Fibroblast of skin of left quadriceps (primary cell): ENCODE results near the gene PROK1.

Experiments
- DNase-seq, 2 experiments: peaks; one replicate each; pipeline ENCODE4 v3.0.0-alpha.2; 2013; ENCODE audit warnings: low read depth in 2 of 2

The PROK1 gene

DNA sequence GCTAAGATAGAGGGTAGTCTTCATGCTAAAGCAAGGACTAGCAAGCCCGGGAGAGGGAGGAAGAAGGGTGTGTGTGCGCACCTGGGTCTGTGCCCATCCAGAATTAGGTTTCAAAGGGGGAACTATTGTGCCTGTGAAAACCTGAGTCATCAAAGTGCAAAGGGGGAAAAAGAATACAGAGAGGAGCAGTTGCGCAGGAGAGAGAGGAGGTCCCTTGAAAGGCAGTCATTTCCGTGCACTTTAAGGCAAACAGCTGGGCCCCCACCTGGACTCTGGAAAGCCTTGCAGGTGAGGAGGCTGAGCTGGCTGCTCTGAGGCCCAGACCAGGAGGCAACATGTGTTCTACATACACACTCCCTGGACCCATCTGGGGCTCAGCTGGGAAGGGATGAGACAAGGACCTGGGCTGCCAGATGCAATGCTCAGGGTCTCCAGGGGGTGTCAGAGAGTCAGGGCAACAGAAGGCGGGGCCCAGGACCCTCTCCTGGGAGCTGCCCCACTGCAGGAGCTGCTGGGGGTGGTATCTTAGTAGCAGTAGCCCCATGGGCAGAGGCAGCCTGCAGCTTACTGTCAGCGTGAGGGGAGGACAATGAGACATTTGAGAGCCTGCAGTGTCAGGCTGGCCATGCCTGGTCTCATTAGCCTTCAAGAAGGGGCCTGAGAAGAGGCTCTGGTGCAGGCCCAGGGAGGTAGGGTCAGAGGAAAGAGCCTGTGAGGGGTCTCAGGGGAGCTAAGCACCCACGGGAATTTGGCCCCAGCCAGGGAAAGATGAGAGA lies 14.3 kb downstream of the PROK1 start:
- DNase-seq: no peak

DNA sequence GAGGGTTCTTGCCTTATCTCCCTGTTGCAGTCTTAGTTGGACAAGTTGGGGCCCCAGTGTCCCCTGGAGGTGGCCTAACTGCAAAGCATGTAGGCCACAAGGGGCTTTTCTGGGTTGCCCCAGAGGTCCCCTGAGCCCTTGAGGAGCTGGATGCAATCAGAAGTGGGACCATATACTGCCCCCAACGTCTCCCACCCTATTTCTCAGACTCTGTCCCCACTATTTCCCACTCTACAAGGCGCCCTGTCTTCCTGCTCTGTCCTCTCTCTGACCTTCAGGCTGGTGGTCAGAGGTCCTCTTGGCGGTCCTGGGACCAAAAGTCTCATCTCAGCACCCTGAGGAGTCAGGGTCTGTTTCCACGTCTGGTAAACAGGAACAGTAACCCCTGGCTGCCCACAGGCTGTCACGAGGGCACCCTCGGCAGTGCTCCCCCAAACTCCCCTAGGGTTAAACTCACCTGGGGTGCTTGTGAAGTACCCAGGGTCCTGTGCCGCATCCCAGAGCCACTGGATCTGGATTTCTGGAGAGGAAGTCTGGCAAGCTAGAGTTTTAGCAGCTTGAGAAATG lies 14.9 kb downstream of the PROK1 start:
- DNase-seq: no peak

DNA sequence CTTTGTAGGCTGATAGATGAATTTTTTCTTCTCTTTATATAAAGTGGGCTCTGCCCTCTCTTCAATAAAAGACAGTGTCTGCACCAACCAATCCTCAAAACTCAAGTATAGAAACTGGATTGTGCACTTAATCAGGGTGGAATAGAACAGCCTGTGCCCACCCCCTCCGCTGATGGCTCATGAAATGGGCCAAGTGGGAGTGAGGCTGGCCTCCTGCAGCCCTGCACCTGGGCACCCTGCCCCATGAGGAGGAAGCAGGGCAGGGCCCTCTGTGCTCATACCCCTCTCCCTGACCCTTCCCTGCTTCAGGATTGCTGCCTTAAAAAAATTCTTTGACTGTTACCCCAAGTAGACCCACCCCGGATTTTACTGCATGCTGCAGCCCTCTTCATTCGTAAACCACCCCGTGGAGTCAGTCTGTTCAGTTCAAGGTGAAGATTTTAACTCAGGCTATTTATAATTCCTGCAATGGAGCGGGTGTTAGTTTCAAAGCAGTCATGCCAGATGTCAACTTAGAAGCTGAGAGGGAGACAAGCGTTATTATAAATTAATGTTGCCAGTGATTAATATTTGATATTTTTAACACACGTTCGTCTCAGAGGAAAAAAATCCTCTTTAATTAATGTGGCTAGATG lies 15.8 kb downstream of the PROK1 start:
- DNase-seq: no peak

DNA sequence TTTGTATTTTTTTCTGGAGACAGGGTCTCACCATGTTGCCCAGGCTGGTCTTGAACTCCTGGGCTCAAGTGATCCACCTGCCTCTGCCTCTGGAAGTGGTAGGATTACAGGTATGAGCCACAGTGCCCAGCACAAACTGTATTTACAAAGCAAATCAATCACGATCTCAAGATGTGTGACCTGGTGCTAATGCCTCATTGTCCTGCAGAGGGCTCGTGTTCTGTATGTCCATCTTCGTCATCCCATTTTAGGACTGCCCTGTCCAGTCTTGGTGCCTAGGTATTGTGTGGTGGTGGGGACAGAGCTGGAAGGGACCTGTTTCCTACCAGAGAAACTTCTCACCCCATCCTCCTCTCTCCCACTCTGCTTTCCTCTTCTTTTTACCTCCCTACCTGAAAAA lies 20.2 kb downstream of the PROK1 start:
- no peak for DNase-seq

DNA sequence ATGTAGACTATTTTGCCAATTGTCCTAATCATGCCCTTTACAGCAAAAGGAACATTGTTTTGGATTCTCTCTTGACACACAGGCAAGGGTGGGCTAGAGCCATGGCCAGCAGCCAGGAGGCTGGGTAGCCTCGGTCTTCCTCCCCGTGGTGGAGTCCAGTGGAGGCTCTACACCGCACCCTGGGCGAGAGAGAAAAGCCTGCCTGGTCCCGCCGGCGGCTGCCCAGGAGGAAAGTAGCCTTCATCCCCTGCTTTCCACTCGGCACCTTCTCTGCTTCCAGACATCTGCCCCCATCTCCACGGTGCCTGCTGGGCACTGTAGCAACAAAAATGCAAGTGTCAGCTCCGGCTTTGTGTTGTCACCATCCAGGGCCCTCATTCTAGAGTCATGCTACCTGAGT lies 21.6 kb downstream of the PROK1 start:
- no peak for DNase-seq

DNA sequence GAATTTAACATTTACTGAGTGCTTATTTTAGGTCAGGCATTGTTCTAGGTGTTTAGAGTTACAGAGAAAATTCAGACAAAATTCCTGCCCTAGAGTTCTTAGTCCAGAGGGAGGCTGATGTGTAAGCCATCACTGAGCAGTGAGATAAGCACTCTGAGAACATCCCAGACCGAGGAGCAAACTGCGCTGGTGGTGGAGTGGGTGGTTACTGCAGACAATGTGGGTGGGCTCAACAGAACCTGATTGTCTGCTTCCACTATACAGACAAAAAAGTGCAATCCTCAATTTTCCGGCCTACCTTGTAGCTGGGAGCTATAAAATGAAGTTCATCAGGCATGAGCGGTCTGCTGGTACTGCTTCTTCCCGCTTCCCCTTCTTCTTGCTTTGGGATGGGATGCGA lies 23.5 kb downstream of the PROK1 start:
- no peak for DNase-seq

DNA sequence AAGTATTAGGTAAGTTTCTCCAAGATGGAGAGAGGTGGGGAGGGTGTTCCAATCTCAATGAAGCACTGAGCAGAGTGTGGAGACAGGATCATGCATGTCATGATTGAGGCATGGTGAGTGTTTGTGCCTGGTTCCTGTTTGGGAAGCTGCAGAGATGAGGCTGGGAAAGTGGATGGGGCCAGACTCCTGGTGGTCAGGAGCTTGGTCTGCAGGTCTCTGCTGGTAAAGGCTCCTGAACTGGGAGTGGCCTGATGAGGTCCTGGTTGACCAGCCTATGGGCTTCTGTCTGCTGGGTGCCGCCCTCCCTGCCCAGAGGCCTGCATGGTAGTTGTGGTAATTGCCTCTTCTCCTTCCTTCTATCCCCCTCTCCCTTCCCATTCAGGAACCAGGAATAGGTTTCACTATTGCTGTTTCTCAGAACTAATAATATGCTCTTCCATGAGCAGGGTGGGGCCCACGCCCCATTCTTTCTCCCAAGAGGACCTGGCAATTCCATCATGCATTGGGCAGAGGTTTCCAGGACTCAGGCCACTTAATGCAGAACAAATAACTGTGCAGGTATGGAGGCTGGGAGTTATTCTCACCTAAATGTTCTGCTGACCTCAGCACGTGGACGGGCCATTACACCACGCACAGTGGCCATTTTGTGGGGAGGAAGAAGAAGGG lies 24.5 kb downstream of the PROK1 start:
- no peak for DNase-seq

DNA sequence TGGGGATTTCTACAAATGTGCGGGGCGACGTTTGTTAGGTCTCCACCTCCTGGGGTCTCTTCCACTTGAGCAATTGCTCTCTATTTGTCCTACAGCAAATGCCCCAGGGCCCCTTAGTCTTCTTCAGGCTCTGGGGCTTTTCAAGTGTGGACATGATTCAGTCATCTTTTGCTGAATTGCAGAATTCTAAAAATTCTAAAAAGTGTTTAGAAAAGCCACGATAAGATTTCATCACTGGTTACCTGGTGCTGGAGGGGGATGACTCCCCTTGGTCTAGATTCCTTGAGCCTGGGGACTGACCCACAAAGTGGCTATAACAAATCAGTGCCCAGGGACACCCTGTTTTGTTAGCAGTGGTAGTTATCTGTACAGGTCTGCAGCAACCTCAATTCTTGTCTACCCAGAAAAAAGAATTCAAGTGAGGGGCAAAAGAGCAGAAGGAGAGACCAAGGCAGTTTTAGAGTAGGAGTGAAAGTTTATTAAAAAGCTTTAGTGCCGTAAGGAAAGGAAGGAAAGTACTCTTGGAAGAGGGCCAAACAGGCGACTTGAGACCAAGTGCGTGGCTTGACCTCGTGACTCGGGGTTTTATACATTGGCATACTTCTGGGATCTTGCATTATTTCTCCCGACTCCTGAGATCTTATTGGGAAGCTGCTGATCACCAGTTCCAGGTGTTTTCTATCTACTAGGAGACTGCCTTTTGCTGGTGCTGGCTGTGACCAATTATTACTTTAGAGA lies 25.2 kb downstream of the PROK1 start:
- DNase-seq: no peak

DNA sequence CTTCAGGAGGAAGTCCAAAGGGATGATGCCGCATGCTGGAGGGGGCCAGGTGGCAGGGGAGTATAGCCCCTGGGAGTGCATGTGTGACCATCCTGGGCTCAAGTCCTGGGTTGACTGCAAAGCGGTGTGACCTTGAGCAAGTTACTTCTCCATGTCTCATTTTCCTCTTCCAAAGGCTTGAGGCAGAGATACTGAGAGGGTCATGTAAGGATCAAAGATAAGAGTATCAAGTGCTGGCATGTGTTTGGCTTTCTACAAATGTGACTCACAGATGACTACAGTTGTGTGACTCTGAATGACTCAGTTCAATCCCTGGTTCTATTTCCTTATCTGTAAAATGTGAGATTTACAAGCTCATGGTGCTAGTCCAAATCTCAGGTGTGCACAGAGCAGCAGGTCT lies 26.1 kb downstream of the PROK1 start:
- no peak for DNase-seq

DNA sequence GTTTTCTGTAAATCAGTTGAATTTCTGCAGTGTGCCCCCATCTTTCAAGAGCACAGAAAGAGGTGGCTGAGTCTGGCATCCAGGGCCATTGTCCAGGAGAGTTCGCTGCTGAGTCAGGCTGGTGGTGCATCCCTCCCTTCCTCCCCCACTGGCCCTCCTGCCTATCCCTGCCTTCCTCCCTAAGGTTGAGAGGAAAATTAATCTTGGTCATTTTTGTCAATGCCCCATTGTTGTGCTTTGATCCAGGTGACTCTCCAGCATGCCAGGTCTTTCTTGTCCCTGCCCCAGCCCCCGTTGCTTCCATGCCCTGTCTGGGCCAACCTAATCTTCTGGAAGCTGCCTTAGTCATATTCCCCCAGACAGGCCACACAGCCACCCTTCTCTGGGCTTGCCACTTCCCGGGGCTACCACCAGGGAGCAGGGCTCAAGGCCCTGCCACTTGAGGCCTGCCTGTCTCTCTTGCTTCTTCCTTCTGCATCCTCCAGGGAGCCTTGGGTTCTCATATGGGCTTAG lies 26.6 kb downstream of the PROK1 start:
- no peak for DNase-seq

DNA sequence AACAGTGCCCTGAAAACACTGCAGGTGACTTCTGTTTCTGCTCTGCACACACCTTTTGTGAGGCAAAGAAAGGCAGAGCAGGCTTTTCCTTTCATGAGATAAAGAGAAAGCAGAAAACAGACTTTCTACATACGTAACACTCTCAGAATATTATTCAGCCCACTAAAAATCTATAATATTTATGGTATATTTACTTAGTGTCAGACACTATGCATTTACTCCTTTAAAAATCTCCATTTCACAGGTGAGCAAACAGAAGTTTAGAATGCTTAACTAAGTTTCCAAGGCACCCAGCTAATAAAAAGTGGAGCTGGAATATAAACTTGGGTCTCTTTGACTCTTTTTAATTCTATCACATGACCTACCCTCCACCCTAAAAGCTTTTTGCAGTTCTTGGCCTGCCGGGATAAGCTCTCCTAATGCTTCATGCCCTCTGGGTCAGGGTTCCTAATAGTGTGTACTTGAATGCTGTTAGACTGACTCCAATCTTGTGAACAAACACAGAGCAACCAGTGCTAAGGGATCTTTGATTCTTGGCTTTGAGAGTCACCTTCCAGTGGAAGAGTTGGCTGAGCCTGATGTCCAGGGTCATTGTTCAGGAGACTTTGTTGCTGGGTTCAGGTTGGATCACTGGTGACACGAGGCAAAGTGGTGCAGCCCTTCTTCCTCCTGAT lies 27.2 kb downstream of the PROK1 start:
- no peak for DNase-seq

DNA sequence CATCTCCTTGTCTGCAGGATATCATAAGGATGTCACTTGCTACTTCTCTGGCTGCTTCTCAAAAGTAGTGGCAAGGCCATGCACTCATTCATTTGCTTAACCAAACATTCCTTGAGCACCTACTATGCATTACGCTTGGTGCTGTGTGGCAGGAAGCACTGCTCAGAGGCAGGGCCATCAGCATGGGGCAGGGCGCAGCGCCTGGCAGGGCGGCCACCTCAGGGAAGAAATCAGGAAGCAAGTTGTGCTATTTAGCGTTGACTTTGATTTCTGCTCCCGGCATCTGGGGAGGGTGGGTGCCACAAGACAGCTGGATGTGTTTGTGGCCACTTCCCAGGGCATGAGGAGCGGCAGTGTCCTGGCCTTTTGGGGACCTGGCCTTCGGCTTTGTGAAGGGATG lies 27.9 kb downstream of the PROK1 start:
- no peak for DNase-seq

DNA sequence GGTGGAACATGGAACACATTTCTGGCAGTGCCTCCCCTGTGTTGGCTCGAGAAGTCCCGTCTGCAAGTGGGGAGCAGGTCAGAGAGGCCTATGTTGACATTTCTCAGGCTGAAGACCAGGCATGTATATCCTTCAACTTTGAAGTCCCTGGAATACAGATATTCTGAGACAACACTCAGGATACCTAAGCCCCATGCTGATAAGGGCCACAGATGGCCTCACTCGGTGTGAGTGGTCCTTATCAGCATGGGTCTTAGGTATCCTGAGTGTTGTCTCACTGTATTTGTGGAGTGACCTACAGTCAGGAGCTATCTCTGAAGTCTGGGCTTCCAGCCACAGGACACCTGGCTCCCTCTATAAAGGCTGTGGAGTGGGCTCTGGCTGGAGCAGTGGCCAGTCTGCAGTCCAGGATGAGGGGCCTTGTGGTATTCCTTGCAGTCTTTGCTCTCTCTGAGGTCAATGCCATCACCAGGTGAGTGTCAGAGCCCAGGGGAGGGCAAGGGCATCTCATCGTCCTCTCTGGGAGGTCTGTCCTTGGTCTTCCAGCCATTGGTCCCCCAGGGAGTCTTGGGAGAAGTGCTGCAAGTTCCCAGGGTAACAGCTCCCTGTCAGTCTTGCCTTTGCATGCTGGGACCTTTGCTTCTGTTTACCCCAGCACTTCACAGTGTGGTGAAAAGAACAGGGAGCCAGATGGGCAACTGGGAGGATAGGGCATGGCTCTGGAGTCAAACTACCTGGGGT lies 29.6 kb downstream of the PROK1 start:
- no peak for DNase-seq

DNA sequence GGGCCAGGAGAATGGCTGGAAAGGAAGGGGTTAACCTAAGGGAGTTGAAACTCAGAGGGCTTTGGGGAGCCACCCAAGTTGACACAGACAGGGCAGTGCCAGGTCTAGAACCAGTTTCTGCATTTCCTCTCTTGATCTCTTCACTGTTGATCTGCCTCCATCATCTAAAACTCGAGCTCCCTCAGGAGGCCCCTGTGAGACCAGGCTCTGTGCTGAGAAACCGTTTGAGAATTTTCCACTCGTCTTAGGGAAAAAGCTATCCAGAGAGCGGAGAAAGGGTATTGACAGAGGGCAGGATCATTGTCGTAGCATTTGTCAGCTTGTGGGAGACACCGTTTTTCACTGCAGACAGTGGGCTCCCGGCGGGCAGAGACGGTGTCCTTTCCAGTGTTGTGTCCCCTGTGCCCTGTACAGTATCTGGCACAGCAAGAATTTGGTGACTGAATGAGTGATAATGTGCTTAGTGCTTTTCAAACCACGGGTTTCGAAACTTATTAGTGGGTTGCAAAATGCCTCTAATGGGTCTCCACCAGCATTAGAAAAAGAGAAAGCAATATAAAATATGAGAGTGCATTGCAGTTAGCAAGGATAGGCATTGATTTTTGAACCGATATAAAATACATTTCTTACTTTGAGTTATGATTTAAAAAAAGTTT lies 31.1 kb downstream of the PROK1 start:
- no peak for DNase-seq

DNA sequence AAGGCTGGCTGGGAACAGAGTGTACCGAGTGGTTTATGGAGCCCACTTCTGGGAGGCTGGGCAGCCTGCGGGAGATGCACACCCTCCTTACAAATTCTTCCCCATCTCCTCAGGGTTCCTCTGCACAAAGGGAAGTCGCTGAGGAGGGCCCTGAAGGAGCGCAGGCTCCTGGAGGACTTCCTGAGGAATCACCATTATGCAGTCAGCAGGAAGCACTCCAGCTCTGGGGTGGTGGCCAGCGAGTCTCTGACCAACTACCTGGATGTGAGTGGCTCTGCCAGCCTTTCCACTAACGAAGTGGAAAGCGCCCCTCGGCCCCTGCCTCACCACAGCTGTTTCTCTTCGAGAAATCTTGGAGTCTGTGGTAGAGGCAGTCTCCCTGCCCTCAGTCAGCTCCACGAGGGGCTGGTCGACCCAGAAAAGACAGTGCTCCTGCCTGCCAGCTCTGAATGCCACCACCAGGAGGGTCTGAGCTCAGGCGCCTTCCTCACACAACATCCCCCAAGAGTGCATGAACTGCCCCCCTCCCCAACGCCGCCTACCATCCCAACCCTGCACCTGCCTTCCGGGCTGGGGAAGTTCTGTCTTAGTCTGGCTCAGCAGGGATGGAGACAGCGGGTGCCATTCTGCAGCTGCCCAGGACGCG lies 31.8 kb downstream of the PROK1 start:
- no peak for DNase-seq

DNA sequence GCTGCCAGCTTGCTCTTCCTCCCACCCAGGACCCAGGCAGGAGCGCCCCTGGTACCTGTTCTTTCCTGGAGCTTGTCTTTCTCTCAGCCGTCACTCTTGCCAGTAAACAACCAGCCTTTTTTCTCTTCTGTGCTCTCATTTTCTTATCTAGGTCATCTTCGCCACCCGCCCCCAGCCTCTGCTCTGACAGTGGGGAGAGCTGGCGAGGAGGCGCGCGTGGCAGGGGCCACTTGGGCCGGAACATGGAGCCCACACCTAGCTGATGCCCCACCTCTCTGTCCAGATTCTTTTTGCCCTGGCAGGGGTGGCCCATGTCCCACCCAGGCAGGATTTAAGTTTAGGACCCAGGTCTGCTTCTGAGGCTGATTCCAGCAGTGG lies 32.3 kb downstream of the PROK1 start:
- DNase-seq: no peak

DNA sequence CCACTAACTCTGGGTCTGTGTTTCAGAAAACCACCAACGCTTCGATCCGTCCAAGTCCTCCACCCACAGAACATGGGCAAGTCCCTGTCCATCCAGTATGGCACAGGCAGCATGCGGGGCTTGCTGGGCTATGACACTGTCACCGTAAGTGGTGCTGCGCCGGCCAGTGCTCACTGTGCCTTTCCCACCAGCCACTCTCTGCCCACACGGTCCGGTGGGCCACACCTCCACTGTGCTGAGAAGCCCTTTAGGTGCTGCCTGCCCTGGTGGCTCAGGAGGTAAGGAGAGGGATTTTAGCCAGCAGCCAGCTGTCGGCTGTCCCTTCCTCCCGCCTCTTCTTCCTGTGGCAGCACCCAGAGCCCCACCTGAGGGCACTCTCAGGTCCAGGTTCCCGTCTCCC lies 33.9 kb downstream of the PROK1 start:
- DNase-seq: no peak

DNA sequence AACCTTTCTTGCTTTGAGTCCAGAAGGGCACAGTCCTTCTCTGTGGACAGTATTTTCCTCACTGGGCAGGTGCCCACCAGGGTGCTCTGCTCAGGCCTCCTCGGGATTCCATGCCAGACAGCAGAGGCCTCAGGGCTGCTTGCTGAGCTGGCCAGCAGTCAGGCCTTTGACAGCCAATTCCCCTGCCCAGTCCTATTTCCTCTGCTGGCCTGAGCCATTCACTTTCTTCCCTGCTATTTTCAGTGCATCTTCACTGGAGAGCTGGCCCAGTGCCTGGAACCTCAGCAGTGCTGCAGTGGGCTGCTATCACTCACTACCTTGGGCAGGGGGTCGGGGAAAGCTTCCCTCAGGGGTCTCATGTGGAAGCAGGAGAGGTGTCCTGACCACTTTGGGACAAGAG lies 34.8 kb downstream of the PROK1 start:
- DNase-seq: no peak

DNA sequence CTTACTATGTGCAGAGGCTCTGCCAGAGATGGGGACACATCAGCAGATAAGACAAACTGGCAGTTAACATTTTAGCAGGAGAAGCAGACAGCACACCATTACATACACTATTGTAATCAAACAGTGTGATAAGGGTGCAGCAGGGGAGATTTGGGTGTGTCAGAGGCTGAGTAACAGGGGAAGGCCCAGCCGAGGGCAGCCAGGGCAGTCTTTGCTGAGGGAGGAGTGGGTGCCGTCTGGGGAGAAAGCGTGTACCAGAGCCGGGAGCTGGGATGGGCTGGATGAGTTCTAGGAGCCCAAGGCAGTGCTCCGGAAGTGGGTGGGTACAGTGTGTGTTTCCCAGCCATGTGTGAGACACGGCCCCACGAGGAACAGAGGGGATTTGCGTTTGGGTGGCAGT lies 36.8 kb downstream of the PROK1 start:
- no peak for DNase-seq

DNA sequence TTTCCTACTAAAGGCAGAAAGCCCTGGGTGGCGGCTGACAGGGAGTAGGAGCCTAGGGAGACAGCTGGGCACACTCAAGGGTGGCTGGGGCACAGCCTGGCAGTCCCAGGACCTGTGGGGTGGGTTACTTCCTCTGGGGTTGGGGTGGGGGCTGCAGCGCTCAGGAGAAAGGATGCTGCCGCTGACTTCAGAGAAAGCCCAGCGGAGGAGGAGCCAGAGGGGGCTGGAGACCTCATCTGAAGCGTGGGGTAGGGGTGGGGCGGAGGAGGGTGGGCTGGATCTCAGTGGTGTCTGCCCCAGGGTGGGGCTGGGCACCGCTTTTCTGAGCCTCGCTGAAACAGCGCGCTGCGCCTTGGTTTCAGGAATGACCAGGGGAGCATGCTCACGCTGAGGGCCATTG lies 37.2 kb downstream of the PROK1 start:
- DNase-seq: no peak
